Epidermal melanocyte (primary cell): ENCODE results near the gene DHRS1.

Source experiments
- DNase-seq: peaks from one replicate; pipeline ENCODE4 v3.0.0; 2011; ENCODE audit warnings: low spot score; ENCODE audit not compliant: insufficient read length

Gene DHRS1

DNA sequence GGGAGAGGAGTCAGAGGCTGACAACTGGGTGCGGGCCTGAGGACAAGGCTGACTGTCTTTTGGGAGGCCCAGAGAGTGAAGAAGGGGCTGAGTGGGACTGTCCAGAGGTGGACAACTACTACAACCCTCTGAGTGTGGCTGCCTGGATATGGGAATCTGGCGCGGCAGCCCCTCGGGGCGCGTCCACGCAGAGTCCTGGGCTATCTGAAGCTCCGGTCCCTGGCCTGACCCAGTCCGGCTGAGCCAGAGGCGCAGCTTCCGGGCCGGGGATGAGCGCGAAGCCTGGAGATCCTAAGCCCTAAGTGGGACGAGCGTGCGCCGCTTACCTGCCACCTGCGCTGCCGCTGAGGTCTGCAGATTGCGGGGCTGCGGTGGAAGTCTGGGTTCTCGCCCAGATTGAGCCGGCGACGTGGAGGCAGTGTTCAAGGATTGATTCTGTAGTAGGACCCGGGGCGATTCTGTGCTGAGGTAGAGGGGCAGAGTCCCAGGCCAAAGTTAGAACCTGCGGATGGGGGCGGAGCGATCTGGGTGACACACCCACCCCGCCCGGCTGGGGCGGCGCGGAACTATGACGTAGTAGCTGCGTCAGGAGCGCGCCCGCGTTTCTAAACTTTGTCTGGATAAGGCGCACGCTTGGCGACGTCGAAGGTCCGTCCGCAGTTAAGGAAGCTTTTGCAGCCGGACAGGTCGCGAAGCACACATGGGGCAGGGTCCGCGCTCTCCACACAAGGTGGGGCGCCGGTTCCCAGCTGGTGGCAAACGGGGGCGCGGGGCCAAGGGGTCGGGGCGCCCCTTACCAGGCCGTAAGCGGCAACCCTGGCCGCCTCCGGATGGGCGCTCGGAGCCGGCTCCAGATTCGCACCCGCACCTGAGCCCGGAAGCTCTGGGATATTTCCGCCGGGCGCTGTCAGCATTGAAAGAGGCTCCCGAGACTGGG, at the start of gene DHRS1, which contains the start of gene NOP9:
DHRS1 (minus strand) TSS at position 526 of the 937 bp plus-strand sequence. CDS start 674 bp downstream, outside the sequence.
NOP9 (plus strand) TSS at position 596 of the 937 bp plus-strand sequence; CDS start at position 701, 105 bp downstream.
- peak; percentile 88 for DNase-seq

DNA sequence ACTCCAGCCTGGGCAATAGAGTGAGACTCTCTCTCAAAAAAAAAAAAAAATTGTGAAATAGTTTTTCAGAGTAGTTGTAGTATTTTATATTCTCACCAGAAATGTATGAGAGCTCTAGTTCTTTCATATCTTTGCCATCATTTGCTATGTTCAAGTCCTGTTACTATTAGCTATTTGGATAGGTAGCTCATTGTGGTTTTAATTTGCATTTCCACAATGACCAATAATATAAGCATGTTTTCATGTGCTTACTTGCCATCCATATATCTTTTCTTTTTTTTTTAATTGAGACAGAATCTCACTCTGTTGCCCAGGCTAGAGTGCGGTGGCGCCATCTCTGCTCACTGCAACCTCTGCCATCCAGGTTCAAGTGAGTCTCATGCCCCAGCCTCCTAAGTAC, 48.6 kb upstream of the DHRS1 start:
- DNase-seq: no peak

DNA sequence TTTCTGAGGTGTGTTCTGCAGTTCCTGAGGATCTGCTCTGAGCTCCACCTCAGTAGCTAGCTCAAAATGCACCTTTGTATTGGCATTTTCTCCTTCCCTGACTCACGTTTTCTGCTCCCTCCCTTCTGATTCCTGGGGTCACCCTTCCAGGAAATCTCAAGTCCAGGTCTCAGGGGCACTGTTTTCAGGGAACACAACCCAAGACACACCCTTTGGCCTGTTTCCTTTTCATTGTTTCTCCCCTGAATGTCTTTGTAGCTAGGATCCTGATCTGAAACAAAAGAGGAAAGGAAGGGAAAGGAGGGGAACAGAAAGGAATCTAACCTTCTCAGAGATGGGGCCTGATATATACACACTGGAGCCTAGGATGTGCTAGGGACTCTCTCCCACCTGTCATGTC, 47.6 kb upstream of the DHRS1 start:
- no peak for DNase-seq

DNA sequence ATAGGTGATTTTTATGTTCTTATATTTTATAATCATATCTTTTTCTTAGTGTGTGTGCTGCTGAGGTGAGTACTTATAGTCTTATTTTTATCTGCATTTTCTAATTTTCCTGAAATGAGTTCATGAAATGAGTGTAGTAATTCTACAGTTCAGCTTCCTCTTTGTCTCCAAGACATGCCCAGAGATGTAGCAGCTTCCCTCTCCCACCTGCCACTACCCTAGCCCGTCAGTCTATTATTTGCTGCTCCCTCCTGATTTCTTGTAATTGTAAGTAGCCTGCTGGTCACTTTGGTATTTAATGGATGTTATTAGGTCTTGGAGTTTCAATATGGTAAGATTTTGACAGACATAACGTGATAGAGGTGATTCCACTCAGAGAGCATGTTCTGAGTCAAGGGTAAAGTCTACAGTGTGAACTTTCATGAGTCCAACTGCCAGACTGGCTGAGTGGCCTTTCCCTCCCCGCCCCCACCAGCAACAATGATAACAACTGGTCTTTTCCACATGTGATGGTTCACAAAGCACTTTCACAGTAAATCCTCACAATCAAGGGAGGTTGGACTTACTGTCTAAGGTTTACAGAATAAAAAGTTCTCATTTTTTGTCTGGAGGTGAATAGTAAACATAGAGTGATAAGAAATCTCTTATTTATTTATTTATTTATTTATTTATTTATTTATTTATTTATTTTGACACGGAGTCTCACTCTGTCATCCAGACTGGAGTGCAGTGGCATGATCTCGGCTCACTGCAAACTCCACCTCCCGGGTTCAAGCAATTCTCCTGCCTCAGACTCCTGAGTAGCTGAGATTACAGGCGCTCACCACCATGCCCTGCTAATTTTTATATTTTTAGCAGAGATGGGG, 44.4 kb upstream of the DHRS1 start:
- no peak for DNase-seq

DNA sequence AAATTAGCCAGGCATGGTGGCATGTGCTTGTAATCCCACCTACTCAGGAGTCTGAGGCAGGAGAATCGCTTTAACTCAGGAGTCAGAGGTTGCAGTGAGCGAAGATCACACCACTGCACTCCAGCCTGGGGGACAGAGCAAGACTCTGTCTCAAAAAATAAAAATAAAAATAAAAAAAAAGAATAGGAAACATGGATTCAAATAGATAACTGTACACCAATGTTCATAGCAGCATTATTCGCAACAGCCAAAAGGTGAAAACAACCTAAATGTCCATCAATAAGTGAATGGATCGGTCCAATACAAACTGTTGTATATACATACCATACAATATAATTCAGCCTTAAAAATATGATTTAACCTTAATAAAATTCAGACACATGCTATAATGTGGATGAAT, 43.3 kb upstream of the DHRS1 start:
- DNase-seq: no peak

DNA sequence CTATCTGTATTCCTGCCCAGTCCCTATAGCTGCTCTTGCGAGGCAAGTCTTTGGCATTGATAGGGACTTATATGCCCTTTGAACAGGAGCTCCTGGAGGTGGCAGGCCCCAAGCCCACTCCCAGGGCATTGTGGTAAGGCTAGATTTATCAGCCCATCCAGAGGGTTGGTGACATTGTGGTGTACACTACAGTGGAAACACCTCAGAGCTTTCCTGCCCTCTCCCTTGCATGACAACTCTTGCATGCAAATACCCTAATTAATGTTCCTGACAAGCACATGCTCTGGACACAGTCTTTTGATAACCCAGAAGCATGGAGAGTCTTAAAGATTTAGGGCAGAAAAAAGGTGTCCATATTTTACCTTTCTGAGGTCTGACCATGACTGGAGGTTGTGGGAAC, 41.0 kb upstream of the DHRS1 start:
- DNase-seq: no peak

DNA sequence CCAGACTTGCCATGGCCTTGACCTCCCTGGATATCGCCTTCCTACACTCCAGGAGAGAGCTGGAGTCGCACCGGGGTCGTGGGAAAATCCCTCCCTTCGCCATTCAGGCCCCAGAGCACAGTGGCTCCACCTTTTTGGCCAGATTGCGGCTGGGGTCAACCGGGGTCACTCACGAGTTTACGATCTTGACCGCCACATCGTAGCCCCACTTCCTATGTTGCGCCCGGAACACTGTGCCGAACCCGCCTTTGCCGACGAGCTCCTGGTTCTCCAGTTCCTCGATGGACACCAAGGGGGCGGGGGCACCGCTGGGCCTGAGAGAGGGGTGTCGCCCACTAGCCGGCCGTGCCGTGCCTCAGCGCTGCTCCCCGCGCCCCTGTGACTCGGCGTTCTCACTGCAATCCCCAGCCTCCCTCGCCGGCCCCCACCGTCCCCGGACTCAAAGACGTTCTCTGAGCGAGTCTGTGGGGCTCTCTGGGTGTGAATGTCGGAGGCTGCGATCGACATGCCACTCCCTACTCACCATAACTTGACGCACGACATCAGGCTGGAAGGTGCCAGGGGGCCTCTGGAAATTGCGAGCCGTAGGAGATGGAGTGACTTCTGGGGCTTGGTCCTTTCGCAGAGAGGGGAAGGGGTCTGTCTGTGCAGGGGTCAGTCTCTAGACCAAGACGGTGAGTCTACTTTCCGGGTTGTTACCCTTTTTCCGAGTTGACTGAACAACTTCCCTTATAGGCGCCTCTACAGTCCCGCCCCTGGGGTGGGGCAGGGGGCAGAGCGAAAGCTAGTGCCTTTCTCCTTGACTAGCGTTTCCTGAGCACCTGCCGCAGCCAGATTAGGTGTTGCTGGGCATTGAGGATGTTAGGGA, 39.9 kb upstream of the DHRS1 start, which contains the start of gene RIPK3:
RIPK3 (minus strand) TSS at position 708 of the 868 bp plus-strand sequence; CDS start at position 543, 165 bp downstream.
- DNase-seq: no peak

DNA sequence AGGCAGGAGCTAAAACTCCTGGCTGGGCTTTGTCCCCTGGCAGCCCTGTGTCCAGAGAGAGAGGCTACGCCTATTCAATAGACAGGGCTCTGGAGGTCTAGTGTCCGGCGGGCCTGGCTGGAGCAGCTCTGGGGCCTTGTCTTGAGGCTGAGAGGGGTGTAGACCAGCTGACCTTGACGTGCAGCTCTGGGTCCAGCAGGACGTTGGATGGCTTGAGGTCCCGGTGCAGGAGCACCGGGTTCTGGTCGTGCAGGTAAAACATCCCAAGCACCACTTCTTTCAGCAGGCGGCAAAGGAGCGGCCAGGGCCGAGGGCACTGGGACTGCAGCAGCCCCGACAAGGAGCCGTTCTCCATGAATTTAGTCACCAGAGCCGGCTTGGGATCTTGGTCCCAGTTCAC, 39.3 kb upstream of the DHRS1 start:
- DNase-seq: no peak

DNA sequence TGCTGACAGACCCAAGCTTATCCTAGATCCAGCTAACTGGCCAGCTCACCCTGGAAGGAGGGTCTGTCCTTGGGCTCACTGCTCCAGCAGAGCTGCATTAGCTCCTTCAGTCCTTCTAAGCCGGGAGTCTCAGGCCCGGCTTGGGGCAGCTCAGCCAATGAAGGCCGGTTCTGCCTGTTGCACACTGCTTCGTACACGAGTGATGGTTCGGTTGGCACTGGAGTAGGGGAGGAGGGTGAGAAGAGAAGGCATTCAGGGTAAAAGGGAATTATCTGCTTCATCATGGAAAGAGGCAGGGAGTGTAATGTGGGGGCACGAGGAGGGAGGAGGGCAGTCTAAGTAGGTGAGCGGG, 38.2 kb upstream of the DHRS1 start:
- DNase-seq: no peak

DNA sequence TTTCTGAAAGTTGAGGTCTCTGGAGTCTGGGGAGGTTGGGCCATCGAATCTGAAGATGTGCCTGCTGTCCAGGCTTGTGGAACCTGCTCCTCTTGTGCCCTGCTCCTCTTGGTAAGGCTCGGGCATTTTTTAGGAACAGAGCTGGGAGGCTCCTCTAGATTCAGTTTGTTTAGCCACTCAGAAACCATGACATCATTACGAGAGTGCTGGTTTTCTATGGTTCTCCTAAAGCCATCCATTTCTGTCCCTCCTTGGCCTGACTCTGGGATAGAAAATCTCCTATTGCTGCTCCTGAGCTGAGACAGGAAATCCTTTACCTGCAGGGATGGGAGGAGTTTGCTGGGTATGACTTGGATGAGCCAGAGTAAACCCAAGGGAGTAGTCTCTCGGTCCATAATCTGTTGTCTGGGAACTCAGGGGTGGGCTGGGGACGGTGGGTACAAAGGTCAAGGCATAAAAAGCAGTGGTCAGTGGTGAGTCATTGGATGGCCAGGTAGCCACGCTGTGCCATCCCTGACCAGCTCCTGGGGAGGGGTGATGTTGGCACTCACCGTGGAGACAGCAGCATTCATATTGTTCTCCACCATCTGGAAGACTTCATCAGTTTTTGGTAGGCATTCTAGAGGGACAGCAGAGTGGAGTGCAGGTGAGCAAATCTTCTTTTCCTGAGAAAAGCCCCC, 37.7 kb upstream of the DHRS1 start:
- no peak for DNase-seq

DNA sequence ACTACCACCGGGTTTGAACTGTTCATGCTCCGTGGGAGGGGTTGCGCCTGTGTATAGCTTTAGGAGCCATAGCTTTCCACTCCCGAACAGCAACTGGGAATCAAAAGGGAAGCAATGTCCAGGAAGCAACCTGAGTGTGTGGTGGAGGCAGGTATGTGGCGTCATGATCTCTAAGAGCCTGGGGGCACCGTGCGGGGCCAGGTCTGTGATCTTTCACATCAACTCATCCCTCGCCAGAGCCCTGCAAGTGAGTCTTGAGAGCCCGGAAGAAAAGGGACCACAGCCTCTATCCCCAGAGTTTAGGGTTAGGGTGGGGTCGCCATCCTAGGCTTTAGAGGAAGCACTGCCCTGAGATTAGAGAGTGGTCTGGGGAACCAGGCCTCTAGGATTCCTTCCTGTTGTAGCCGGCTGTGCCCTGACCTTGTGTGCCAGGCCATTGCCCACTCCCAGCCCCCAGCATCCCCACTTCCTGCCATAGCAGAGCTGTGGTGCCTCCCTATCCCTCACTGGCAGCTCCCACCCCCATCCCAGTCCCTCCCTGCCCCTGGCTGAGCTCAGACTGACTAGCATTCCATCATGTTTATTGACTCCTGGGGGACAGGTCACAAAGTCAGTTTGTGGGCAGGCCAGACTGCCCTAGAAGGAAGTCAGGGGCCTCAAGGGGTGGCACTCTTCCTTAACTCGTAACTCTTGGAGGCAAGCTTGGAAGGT, 36.0 kb upstream of the DHRS1 start:
- no peak for DNase-seq

DNA sequence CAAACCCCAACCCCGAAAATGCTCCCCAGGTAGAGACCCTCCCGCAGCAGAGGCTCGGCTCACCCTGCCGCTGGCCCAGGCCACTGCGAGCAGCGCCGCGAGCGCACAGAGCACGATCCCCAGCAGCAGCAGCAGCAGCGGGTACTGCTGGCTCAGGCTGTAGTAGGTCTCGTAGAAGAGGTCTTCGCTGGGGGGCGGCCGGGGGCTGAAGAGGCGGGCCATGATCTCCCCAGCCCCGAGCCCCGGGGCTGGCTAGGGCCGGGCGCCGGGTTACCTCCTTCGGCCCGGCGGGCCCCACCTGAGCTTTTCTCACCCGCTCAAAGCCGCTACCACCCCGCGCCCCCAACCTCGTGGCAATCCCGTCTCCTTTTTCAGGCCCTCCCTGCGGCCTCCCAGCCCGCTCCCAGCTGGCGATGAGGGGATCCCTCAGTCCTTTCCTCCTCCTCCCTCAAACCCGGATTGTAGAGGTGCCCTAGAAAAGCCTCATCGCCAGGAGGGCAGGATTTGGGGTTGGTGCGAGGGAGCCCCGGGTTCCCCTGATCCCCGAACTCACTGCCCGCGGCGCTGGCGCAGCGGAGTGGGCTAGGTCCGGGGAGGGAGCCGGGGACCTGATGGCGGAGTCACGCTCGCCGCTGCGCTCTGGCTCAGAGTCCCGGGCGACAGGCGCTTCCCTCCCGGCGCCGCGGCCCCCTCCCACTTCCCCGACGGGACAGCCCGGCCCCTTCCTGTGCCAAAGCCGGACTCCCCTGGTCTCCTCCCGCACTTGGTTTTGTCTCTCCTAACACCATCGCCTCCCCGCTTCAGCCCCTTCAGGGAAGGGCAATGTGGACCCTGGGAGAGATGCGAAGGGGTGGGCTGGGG, 35.1 kb upstream of the DHRS1 start, which contains the start of gene ADCY4:
ADCY4 (minus strand) TSS at position 641 of the 861 bp plus-strand sequence; CDS start at position 222, 419 bp downstream.
- no peak for DNase-seq

DNA sequence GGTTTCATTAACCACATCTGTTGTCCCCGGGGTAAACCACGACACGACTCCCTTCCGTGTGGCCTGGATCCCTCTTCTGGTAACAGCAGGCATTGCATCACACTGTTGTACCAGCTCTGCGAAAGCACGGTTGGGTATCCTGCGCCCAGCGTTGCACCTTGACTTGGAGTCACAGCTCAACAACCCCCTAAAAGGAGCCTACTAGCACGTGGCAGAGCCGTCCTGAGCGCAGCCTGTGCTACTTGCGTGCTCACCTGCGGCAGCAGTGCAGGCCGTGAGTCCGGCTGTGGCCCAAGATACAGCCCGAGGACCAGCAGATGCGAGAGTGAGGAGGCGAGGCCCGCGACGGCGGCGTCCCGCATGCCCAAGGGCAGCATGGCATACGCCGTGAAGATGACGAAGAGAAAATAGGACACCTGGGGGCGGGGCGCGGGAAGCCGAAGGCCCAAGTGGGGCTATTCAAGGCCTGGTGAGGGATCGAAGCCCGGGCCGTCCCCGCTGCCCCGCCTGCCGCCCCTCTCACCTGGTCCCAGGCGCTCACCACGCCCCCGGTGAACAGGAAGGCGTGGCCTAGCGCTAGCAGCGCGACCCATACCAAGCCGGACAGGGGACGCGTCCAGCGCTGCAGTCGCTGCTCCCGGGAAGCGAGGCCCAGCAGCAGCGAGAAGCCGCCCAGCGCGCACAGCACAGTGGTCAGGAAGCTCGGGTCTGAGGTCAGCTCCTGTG, 32.9 kb upstream of the DHRS1 start:
- peak; percentile 89 for DNase-seq

DNA sequence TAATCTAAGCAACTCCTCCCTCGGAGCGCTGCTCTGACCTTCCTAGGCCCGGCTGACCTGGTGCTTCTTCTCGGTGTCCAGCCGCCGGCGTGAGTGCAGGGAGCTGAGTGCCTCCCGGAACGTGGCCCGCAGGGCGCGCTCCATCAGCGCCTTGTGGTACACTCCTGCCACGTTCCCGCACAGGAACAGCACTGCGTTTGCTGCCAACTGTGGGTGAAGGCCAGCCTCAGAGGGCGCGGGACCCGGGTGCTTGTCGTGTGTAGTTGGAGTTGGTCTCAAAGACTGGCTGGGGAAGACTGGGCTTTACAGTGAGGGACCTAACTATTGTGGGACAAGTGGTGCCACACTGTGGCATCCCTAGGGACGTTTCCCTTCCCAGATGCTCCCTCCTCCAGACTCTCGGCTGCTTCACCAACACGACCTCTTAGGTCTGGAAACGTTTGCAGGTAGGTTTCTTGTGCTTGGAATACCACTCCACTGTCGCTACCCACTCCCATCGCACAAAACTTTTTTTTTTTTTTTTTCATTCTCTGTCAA, 32.2 kb upstream of the DHRS1 start:
- DNase-seq: no peak

DNA sequence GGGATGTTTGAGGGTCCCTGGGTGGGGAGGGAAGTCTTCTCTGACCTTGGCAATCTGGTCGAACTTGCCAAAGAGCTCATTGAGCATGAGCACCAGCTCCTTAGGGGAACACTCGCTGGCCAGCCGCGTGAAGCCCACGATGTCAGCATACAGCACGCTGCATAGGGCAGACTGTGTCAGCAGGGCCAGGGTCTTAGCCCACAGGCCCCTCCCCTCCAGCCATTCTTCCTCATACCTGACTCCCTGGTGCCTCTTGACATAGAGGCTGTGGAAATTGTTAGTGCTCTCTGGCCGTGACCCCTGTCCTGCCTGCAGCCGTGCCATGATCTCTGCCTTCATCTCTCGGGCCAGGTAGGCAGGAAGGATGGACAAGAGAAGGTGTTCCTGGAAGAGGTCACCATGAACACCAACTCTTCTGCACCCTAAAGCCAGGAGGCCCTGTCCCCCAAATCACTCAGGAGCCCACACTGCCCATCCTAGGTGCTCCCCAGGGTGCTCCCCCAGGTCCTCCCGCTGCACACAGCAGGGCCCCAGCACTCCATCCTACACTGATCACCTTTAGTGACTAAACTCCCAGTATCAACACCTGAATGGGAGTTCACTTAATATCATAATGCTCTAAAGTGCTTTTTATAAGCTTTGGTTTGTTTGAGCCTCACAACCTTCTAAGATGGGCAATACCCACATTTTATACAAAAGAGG, 31.5 kb upstream of the DHRS1 start:
- no peak for DNase-seq

DNA sequence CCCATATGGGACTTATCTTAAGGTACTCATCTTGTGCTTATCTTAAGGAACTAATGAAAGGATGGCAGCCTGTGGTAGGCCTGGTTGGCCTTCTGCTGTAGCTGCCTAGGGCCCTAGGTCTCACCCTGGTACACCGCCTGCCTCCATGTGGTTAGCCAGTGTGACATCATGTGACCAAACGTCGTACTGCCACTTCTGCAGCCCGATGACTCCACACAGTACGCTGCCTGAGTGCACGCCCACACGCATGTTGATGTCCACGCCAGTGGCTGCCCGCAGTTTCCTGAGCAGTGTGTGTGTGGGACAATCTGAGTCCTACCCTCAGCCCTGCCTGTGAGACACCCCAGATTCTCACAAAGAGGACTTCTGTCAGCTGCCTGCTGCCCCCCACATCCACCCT, 30.2 kb upstream of the DHRS1 start:
- DNase-seq: no peak

DNA sequence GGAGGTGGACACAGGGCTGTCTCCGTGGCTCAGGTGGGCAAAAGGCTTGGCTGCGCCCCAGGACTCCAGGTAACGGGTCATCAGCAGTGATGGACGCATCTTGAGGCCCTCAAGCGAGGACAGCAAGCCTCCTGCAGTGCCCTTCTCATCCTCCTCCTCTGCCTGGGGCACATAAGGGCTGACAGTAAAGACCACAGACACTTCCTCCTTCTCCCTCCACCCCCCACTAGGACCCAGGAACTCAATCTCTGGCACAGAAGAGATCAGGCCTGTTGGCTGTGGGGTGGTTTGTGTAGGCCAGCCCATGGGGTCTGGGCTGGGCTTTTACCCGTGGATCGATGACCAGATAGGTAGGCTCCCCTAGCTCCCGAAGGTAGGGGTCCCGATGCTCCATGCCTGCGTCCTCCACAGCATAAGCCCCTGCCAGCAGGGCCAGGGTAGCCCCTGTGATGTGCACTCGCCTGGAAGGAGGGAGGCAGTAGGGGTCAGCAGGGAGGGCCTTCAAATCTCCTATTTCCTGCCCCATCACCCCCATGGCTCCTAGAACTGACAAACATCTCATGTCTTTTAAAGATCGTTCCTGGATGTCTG, 29.6 kb upstream of the DHRS1 start:
- no peak for DNase-seq
